ENCODE data around the gene MRPS22. TPM values are rescaled to one million over a fixed set of nuclear protein-coding genes. Genes with fewer than 3 reads are reported as not detected.
A peak's percentile ranks its signal among the peaks of the same experiment; 100 is the strongest.

The MRPS22 gene
- total RNA-seq, 1 experiment from 2014 or later = 82.4 TPM

GRCh38 chr3:139327231-139327630, 16.6 kb upstream of the MRPS22 start:
- intact Hi-C loops (cut with micrococcal nuclease; ENCODE audit: unreplicated experiment) = no loop called here
- BruUV-seq (replicated peaks) = no TSS peak
- no peak for DNase-seq
- Mint-ChIP-seq H3K27ac (ENCODE audit: unreplicated experiment) (no peak overlapping the region), H3K27me3 (ENCODE audit: unreplicated experiment) (peaks cover 28% of the 10 kb centered on the region), H3K36me3 (ENCODE audit: insufficient read depth, unreplicated experiment) (no peaks in the 10 kb centered on the region), H3K9me3 (ENCODE audit: low read depth, unreplicated experiment) (no peaks in the 10 kb centered on the region), H3K4me3 (ENCODE audit: low read depth, unreplicated experiment) (no peak overlapping the region), H3K4me1 (ENCODE audit: low read depth, unreplicated experiment) (no peaks in the 10 kb centered on the region)
- CTCF ChIA-PET = interaction anchor here (1.0 to 1.2 kb wide), 2 partner anchors 10 to 215 kb away, joined by 4 to 5 read pairs; no protein-coding TSS in a partner anchor
- no peak for TF ChIP-seq CTCF (IDR thresholded peaks at IDR 0.05; ENCODE audit: unreplicated experiment)

GRCh38 chr3:139327861-139328260, 16.0 kb upstream of the MRPS22 start:
- no peaks in the 10 kb centered on the region for H3K4me1 Mint-ChIP-seq (ENCODE audit: low read depth, unreplicated experiment)
- H3K36me3 Mint-ChIP-seq (ENCODE audit: insufficient read depth, unreplicated experiment) = no peaks in the 10 kb centered on the region
- intact Hi-C loops (cut with micrococcal nuclease; ENCODE audit: unreplicated experiment) = loop anchor here (2.0 kb wide), 2 partner anchors 35 to 215 kb away; no protein-coding TSS in a partner anchor
- H3K27ac Mint-ChIP-seq (ENCODE audit: unreplicated experiment) = no peak overlapping the region
- TF ChIP-seq CTCF (IDR thresholded peaks at IDR 0.05; ENCODE audit: unreplicated experiment) = no peak
- peaks cover 34% of the 10 kb centered on the region for H3K27me3 Mint-ChIP-seq (ENCODE audit: unreplicated experiment)
- no peaks in the 10 kb centered on the region for H3K9me3 Mint-ChIP-seq (ENCODE audit: low read depth, unreplicated experiment)
- CTCF ChIA-PET = interaction anchor here (0.9 to 1.0 kb wide), 2 partner anchors 10 to 216 kb away, joined by 4 read pairs; no protein-coding TSS in a partner anchor
- DNase-seq = no peak
- H3K4me3 Mint-ChIP-seq (ENCODE audit: low read depth, unreplicated experiment) = no peak overlapping the region
- BruUV-seq (replicated peaks) = no TSS peak

- no peak overlapping the region for H3K27ac Mint-ChIP-seq (ENCODE audit: unreplicated experiment)
- no peak for TF ChIP-seq CTCF (IDR thresholded peaks at IDR 0.05; ENCODE audit: unreplicated experiment)
- H3K27me3 Mint-ChIP-seq (ENCODE audit: unreplicated experiment) = peaks cover 39% of the 10 kb centered on the region
- H3K9me3 Mint-ChIP-seq (ENCODE audit: low read depth, unreplicated experiment) = no peaks in the 10 kb centered on the region
- no peak for DNase-seq
- CTCF ChIA-PET = interaction anchor here (0.8 to 1.2 kb wide), 10 partner anchors 11 to 228 kb away, joined by 3 to 6 read pairs (median 4); no protein-coding TSS in a partner anchor
- no TSS peak for BruUV-seq (replicated peaks)
- no peaks in the 10 kb centered on the region for H3K4me1 Mint-ChIP-seq (ENCODE audit: low read depth, unreplicated experiment)
- no peaks in the 10 kb centered on the region for H3K36me3 Mint-ChIP-seq (ENCODE audit: insufficient read depth, unreplicated experiment)
- intact Hi-C loops (cut with micrococcal nuclease; ENCODE audit: unreplicated experiment) = loop anchor here (2.0 kb wide), 2 partner anchors 36 to 216 kb away; no protein-coding TSS in a partner anchor
- H3K4me3 Mint-ChIP-seq (ENCODE audit: low read depth, unreplicated experiment) = no peak overlapping the region
These were observed 15.5 kb upstream of the MRPS22 start for GRCh38 chr3:139328356-139328755.

GRCh38 chr3:139329364-139329850, 14.4 kb upstream of the MRPS22 start:
- Mint-ChIP-seq H3K27ac (ENCODE audit: unreplicated experiment) (no peak overlapping the region), H3K4me3 (ENCODE audit: low read depth, unreplicated experiment) (peak overlapping the region; percentile 12), H3K36me3 (ENCODE audit: insufficient read depth, unreplicated experiment) (no peaks in the 10 kb centered on the region), H3K27me3 (ENCODE audit: unreplicated experiment) (peaks cover 47% of the 10 kb centered on the region), H3K9me3 (ENCODE audit: low read depth, unreplicated experiment) (no peaks in the 10 kb centered on the region), H3K4me1 (ENCODE audit: low read depth, unreplicated experiment) (no peaks in the 10 kb centered on the region)
- no TSS peak for BruUV-seq (replicated peaks)
- peak; percentile 99 for DNase-seq
- TF ChIP-seq CTCF (IDR thresholded peaks at IDR 0.05; ENCODE audit: unreplicated experiment) = peak; percentile 100
- intact Hi-C loops (cut with micrococcal nuclease; ENCODE audit: unreplicated experiment) = loop anchor here (1.0 to 2.0 kb wide), 4 partner anchors 37 to 393 kb away; no protein-coding TSS in a partner anchor
- CTCF ChIA-PET = interaction anchor here (0.6 to 2.5 kb wide), 21 partner anchors 11 to 735 kb away, joined by 3 to 74 read pairs (median 5); partner anchors contain the start of genes CEP70 and MRPS22

Measured in Calu3 (cell line).